ENCODE results near the gene RDX.

RDX gene

DNA sequence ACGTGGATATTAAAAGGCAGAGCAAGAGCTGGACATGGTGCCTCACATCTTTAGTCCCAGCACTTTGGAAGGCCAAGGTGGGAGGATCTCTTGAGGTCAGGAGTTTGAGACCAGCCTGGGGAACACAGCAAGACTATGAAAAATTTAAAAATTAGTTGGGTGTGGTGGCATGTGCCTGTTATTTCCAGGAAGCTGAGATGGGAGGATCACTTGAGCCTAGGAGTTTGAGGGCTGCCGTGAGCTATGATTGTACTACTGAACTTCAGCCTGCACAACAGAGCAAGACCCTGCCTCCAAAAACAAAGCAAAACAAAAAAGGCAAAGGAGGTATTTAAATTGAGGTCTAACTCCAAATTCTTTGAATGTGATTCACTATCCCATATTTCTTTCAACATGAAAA, 23.5 kb downstream of the RDX start:
- no peak overlapping the region for H3K4me3 ChIP-seq (ENCODE audit: low read depth, low read length)
- H3K4me1 ChIP-seq, result no peaks in the 10 kb centered on the region
- DNase-seq, result no peak
- TF ChIP-seq, protein P1, sequence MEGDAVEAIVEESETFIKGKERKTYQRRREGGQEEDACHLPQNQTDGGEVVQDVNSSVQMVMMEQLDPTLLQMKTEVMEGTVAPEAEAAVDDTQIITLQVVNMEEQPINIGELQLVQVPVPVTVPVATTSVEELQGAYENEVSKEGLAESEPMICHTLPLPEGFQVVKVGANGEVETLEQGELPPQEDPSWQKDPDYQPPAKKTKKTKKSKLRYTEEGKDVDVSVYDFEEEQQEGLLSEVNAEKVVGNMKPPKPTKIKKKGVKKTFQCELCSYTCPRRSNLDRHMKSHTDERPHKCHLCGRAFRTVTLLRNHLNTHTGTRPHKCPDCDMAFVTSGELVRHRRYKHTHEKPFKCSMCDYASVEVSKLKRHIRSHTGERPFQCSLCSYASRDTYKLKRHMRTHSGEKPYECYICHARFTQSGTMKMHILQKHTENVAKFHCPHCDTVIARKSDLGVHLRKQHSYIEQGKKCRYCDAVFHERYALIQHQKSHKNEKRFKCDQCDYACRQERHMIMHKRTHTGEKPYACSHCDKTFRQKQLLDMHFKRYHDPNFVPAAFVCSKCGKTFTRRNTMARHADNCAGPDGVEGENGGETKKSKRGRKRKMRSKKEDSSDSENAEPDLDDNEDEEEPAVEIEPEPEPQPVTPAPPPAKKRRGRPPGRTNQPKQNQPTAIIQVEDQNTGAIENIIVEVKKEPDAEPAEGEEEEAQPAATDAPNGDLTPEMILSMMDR (IDR thresholded peaks at IDR 0.05; ENCODE audit: low read depth, low read length), result no peak
- H3K27me3 ChIP-seq, result no peaks in the 10 kb centered on the region
- no peaks in the 10 kb centered on the region for H3K9me3 ChIP-seq
- peaks cover 8% of the 10 kb centered on the region for H3K36me3 ChIP-seq

DNA sequence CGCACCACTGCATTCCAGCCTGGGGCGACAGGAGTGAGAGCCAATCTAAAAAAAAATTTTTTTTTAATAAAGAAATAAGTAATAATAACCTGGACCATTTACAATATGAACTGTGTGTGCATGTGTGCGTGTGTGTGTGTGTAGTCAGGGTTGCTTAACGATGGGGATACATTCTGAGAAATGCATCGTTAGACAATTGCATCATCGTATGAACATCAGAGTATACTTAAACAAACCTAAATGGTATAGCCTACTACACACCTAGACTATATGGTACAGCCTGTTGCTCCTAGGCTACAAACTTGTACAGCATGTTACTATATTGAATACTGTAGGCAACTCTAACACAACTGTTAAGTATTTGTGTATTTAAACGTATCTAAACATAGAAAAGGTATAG, 26.4 kb downstream of the RDX start:
- Histone ChIP-seq H3K27me3 (no peaks in the 10 kb centered on the region), H3K36me3 (peaks cover 6% of the 10 kb centered on the region), H3K9me3 (no peaks in the 10 kb centered on the region), H3K4me1 (no peaks in the 10 kb centered on the region), H3K4me3 (ENCODE audit: low read depth, low read length) (no peak overlapping the region)
- DNase-seq, result no peak
- TF ChIP-seq, protein P1 (IDR thresholded peaks at IDR 0.05; ENCODE audit: low read depth, low read length), result no peak

DNA sequence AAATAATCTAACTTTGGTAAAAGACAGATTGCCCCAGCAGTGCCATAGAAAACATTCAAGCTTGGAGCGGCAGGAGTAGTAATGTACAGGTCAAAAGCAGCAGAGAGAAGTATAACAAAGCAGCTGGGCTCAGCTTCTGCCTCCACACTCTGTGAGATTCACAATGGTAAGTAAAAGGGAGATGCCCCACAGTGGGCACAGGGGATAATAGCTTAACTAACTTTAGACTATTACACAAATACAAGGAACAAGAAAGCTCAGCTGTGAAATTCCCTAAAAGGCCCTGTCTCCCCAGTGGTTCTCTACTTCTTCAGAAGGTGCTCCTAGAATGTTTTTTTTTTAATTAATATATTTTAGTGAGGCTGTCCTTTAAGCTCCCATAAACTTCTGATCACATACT, 28.0 kb downstream of the RDX start:
- H3K27me3 ChIP-seq, result no peaks in the 10 kb centered on the region
- no peak for DNase-seq
- TF ChIP-seq, protein P1 (IDR thresholded peaks at IDR 0.05; ENCODE audit: low read depth, low read length), result no peak
- H3K36me3 ChIP-seq, result peaks cover 6% of the 10 kb centered on the region
- no peaks in the 10 kb centered on the region for H3K9me3 ChIP-seq
- no peak overlapping the region for H3K4me3 ChIP-seq (ENCODE audit: low read depth, low read length)
- H3K4me1 ChIP-seq, result no peaks in the 10 kb centered on the region

DNA sequence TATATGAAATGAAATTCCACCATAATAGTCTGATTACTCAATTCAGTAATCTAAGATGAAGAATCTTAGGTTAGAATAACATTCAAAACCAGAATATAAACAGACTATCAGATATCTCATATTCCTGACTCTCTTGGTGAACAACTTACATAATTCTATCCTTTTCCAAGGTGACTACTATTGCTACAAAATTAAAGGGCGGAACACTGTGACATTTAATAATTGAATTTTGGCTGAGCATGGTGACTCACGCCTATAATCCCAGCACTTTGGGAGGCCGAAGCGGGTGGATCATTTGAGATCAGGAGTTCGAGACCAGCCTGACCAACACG, 34.4 kb downstream of the RDX start:
- H3K4me1 ChIP-seq, result peaks cover 4% of the 10 kb centered on the region
- H3K27me3 ChIP-seq, result no peaks in the 10 kb centered on the region
- no peak for DNase-seq
- H3K36me3 ChIP-seq, result peaks cover 25% of the 10 kb centered on the region
- H3K9me3 ChIP-seq, result no peaks in the 10 kb centered on the region
- TF ChIP-seq, protein P1 (IDR thresholded peaks at IDR 0.05; ENCODE audit: low read depth, low read length), result no peak
- H3K4me3 ChIP-seq (ENCODE audit: low read depth, low read length), result no peak overlapping the region

DNA sequence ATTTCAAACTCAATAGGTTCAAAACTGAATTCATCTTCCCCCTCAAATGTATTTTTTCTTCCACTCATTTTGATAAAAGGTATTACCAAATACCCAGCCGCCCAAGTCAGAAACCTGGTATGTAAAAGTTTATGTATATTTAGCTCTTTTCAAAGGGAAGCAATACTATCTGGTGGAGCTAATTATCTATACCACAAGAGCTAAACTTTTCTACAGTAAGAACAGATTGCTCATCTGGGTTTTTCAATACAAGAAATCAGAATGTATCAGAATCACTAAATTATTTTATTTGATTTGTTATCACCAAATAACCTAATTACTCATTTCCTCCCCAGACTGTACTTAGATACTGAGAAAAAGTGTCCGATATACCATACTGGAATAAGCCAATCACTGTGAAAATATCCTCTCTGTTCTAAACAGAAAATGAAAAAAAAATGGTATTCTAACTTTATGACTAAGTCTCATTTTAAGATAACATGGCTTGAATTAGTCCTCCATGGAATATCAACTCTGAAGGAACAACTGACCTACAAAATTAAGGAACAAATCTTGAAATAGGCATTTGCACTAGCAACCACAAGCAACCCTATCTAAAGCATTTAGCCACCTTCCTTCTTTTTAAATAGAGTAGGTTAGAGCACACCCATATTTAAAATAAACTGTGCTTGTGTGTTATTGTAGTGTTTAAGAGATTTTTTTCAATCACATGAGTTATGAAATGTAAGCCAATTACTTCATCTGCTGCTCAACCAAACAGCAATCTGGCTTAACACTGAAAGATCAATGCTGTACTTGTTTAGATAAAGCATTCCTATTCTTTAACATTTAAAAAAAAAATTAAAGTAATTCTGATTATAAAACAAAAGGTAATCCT, 35.0 kb downstream of the RDX start:
- Histone ChIP-seq H3K9me3 (no peaks in the 10 kb centered on the region), H3K4me1 (peaks cover 4% of the 10 kb centered on the region), H3K36me3 (peaks cover 25% of the 10 kb centered on the region), H3K27me3 (no peaks in the 10 kb centered on the region), H3K4me3 (ENCODE audit: low read depth, low read length) (no peak overlapping the region)
- no peak for DNase-seq
- TF ChIP-seq, protein P1 (IDR thresholded peaks at IDR 0.05; ENCODE audit: low read depth, low read length), result no peak

DNA sequence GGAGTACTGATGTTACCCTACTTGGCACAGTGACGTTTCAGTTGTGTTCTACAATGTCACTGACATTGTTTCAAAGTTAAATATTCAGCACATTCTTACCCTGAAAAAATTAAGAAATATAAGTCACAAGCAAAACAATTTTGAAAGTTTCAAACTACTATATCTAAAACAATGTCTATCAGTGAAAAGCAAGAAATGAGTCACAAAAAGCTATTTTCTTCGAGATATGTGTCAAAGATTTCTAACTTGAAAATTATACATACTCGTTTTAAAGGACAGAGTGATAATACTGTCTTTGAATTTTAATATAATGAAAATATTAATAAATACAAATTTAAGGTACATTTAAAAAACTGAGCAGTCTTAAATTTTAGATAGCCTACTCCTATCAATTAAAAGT, 42.9 kb downstream of the RDX start:
- Histone ChIP-seq H3K27me3 (no peaks in the 10 kb centered on the region), H3K4me1 (no peaks in the 10 kb centered on the region), H3K36me3 (peaks cover 10% of the 10 kb centered on the region), H3K9me3 (no peaks in the 10 kb centered on the region), H3K4me3 (ENCODE audit: low read depth, low read length) (no peak overlapping the region)
- TF ChIP-seq, protein P1 (IDR thresholded peaks at IDR 0.05; ENCODE audit: low read depth, low read length), result no peak
- no peak for DNase-seq

All from BE2C (cell line).